ENCODE results near the gene DNAAF5. TPM values are rescaled to one million over a fixed set of nuclear protein-coding genes. Genes with fewer than 3 reads are reported as not detected.

DNAAF5 gene
- total and polyA plus RNA-seq, 2 experiments from 2014 or later, result 19.0 to 23.5 TPM

DNA sequence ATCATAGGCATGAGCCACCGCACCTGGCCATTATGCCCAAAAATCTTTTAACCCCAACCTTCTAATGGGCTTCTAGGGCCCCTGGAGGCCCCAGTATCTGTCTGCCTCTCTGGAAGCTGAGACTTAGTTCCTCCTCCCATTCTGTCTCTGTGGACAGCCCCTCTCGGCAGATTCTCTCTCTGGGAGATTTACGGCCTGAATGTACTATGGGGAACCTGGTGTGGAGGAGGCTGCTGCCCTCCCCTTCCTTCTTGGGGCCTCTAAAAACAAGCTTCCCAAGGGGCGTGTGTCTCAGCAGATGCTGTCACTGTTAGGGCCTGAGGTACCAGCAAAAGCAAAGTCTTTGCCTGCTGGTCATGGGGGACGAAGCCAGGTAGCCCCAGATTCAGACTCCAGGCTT lies 36.4 kb downstream of the DNAAF5 start:
- no peaks in the 10 kb centered on the region for H3K9me3 ChIP-seq (ENCODE audit: low read depth)
- H4K20me1 ChIP-seq (ENCODE audit: insufficient read depth, poor library complexity, severe bottlenecking), result no peaks in the 10 kb centered on the region
- H2AFZ ChIP-seq, result no peak overlapping the region
- H3K27me3 ChIP-seq, result no peaks in the 10 kb centered on the region
- DNase-seq (ENCODE audit: low spot score), result no peak
- H3K4me2 ChIP-seq, result no peak overlapping the region
- no peak overlapping the region for H3K27ac ChIP-seq
- no peaks in the 10 kb centered on the region for H3K36me3 ChIP-seq (replicated peaks; ENCODE audit: insufficient read depth, low read depth)
- TF ChIP-seq, protein P1, sequence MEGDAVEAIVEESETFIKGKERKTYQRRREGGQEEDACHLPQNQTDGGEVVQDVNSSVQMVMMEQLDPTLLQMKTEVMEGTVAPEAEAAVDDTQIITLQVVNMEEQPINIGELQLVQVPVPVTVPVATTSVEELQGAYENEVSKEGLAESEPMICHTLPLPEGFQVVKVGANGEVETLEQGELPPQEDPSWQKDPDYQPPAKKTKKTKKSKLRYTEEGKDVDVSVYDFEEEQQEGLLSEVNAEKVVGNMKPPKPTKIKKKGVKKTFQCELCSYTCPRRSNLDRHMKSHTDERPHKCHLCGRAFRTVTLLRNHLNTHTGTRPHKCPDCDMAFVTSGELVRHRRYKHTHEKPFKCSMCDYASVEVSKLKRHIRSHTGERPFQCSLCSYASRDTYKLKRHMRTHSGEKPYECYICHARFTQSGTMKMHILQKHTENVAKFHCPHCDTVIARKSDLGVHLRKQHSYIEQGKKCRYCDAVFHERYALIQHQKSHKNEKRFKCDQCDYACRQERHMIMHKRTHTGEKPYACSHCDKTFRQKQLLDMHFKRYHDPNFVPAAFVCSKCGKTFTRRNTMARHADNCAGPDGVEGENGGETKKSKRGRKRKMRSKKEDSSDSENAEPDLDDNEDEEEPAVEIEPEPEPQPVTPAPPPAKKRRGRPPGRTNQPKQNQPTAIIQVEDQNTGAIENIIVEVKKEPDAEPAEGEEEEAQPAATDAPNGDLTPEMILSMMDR (IDR thresholded peaks at IDR 0.05; ENCODE audit: poor library complexity), result no peak
- TF ChIP-seq EZH2 (IDR thresholded peaks at IDR 0.05; ENCODE audit: borderline replicate concordance) (no peak), EZH2phosphoT487 (IDR thresholded peaks at IDR 0.05; ENCODE audit: low read depth, severe bottlenecking, unreplicated experiment) (no peak)
- no peaks in the 10 kb centered on the region for H3K9me2 ChIP-seq (replicated peaks; ENCODE audit: insufficient read depth)
- H3K4me1 ChIP-seq (ENCODE audit: insufficient read depth), result no peaks in the 10 kb centered on the region
- H3K79me2 ChIP-seq, result no peaks in the 10 kb centered on the region
- H3K4me3 ChIP-seq, result no peak overlapping the region
- 81% methylated on average over 5 of the region's 5 CpGs for WGBS (ENCODE audit: low lambda C conversion rate, missing lambda C conversion rate)

DNA sequence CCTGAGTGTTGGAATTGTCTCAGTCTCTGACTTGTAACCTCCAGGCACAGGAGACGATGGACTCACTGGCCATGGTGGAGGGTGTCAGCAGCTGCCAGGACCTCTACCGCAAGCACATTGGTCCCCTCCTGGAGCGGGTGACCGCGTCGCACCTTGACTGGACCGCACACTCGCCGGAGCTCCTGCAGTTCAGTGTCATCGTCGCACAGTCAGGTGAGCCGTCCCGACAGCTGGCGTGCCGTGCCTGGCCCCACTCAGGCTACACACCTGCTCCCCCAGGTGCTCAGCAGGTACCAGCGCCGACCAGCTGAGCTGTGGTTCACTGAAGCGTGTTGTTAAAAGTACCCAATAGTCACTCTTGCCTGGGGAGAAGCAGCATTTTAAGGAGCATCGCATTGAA lies 37.3 kb downstream of the DNAAF5 start:
- H3K36me3 ChIP-seq (replicated peaks; ENCODE audit: insufficient read depth, low read depth), result no peaks in the 10 kb centered on the region

DNA sequence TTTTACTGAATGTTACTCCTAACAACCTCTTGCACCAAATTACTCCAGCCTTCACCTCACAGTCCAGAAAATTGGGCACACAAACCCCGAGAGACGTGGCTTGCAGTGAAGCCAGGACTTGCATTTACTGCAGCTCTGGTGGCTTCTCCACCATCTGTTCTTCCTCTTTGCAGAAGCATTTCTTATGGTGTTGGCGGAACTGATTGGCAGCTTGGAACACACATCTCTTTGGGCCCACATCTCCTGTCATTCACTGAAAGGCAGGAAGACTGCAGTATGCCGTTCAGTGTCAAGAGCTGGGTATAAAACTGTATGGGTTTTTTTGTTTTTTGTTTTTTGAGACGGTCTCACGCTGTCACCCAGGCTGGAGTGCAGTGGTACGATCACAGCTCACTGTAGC lies 38.9 kb downstream of the DNAAF5 start:
- Histone ChIP-seq H3K4me3 (no peak overlapping the region), H3K4me2 (no peak overlapping the region), H3K27me3 (no peaks in the 10 kb centered on the region), H2AFZ (no peak overlapping the region), H3K27ac (no peak overlapping the region), H4K20me1 (ENCODE audit: insufficient read depth, poor library complexity, severe bottlenecking) (no peaks in the 10 kb centered on the region), H3K4me1 (ENCODE audit: insufficient read depth) (peaks cover 3% of the 10 kb centered on the region), H3K9me2 (replicated peaks; ENCODE audit: insufficient read depth) (no peaks in the 10 kb centered on the region), H3K9me3 (ENCODE audit: low read depth) (no peaks in the 10 kb centered on the region), H3K36me3 (replicated peaks; ENCODE audit: insufficient read depth, low read depth) (no peaks in the 10 kb centered on the region), H3K79me2 (no peaks in the 10 kb centered on the region)
- DNase-seq (ENCODE audit: low spot score), result no peak
- TF ChIP-seq, protein P1 (IDR thresholded peaks at IDR 0.05; ENCODE audit: poor library complexity), result no peak
- TF ChIP-seq EZH2phosphoT487 (IDR thresholded peaks at IDR 0.05; ENCODE audit: low read depth, severe bottlenecking, unreplicated experiment), result no peak
- 98% methylated on average over 7 of the region's 7 CpGs for WGBS (ENCODE audit: low lambda C conversion rate, missing lambda C conversion rate)

More for the DNA sequence above, 37.3 kb downstream of the DNAAF5 start:
- Histone ChIP-seq H2AFZ (no peak overlapping the region), H3K4me1 (ENCODE audit: insufficient read depth) (no peaks in the 10 kb centered on the region), H3K9me2 (replicated peaks; ENCODE audit: insufficient read depth) (no peaks in the 10 kb centered on the region), H3K9me3 (ENCODE audit: low read depth) (no peaks in the 10 kb centered on the region), H3K27ac (no peak overlapping the region), H4K20me1 (ENCODE audit: insufficient read depth, poor library complexity, severe bottlenecking) (no peaks in the 10 kb centered on the region), H3K4me3 (no peak overlapping the region), H3K4me2 (no peak overlapping the region), H3K27me3 (no peaks in the 10 kb centered on the region), H3K79me2 (no peaks in the 10 kb centered on the region)
- no peak for DNase-seq (ENCODE audit: low spot score)
- TF ChIP-seq EZH2 (IDR thresholded peaks at IDR 0.05; ENCODE audit: borderline replicate concordance) (no peak), EZH2phosphoT487 (IDR thresholded peaks at IDR 0.05; ENCODE audit: low read depth, severe bottlenecking, unreplicated experiment) (no peak)
- TF ChIP-seq, protein P1 (IDR thresholded peaks at IDR 0.05; ENCODE audit: poor library complexity), result no peak
- WGBS (ENCODE audit: low lambda C conversion rate, missing lambda C conversion rate), result 98% methylated on average over 19 of the region's 19 CpGs

DNA sequence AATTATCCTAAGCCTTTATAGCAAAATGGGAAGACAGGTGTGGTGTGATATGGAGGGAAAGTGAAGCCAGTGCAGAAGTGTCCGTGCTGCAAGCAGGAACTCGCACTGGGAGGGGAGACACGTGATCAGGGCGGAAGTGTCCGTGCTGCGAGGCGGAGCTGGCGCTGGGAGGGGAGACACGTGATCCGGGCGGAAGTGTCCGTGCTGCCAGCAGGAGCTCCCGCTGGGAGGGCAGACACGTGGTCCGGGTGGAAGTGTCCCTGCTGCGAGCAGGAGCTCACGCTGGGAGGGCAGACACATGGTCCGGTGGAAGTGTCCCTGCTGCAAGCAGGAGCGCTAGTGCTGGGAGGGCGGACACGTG lies 41.1 kb downstream of the DNAAF5 start:
- H3K9me2 ChIP-seq (replicated peaks; ENCODE audit: insufficient read depth), result no peaks in the 10 kb centered on the region
- peaks cover 21% of the 10 kb centered on the region for H3K4me1 ChIP-seq (ENCODE audit: insufficient read depth)
- H3K27me3 ChIP-seq, result no peaks in the 10 kb centered on the region
- no peaks in the 10 kb centered on the region for H4K20me1 ChIP-seq (ENCODE audit: insufficient read depth, poor library complexity, severe bottlenecking)
- no peak for DNase-seq (ENCODE audit: low spot score)
- H3K27ac ChIP-seq, result no peak overlapping the region
- H3K4me2 ChIP-seq, result no peak overlapping the region
- no peaks in the 10 kb centered on the region for H3K79me2 ChIP-seq
- WGBS (ENCODE audit: low lambda C conversion rate, missing lambda C conversion rate), result 97% methylated on average over 13 of the region's 21 CpGs
- TF ChIP-seq EZH2phosphoT487 (IDR thresholded peaks at IDR 0.05; ENCODE audit: low read depth, severe bottlenecking, unreplicated experiment), result no peak
- TF ChIP-seq, protein P1 (IDR thresholded peaks at IDR 0.05; ENCODE audit: poor library complexity), result no peak
- no peak for TF ChIP-seq EZH2 (IDR thresholded peaks at IDR 0.05; ENCODE audit: borderline replicate concordance)
- no peaks in the 10 kb centered on the region for H3K36me3 ChIP-seq (replicated peaks; ENCODE audit: insufficient read depth, low read depth)
- H2AFZ ChIP-seq, result no peak overlapping the region
- H3K9me3 ChIP-seq (ENCODE audit: low read depth), result no peaks in the 10 kb centered on the region
- no peak overlapping the region for H3K4me3 ChIP-seq
